Spleen (tissue), 11 donors: ENCODE data around the gene TAS1R1. TPM values are rescaled to one million over a fixed set of nuclear protein-coding genes. Genes with fewer than 3 reads are reported as not detected.

ENCODE experiments used
- DNase-seq: peaks from one replicate; pipeline ENCODE4 v3.0.0-alpha.2; 2020
- H3K27ac ChIP-seq, 8 donors: fragments of 200-600 bp; sonication (generic) in 7 of 8; 1 replicate in 4 of 8; 2 replicates in 4 of 8; pipeline versions ENCODE4 v1.5.0 to v1.8.0; 2016 to 2021; ENCODE audit warnings: inconsistent platforms in 4 of 8, mild to moderate bottlenecking in 4 of 8, moderate library complexity in 1 of 8
- H3K27me3 ChIP-seq, 7 donors: fragments of 200-600 bp; sonication (generic) in 6 of 7; replicated peaks in 1 of 7; 1 replicate in 4 of 7; 2 replicates in 3 of 7; pipeline versions ENCODE4 v1.5.0 to v1.8.0; 2016 to 2021; ENCODE audit warnings: inconsistent platforms in 3 of 7, mild to moderate bottlenecking in 1 of 7
- H3K36me3 ChIP-seq, 6 donors: fragments of 200-600 bp; sonication (generic) in 5 of 6; 1 replicate in 4 of 6; 2 replicates in 2 of 6; pipeline versions ENCODE4 v1.5.0 to v1.8.0; 2016 to 2021; ENCODE audit warnings: inconsistent platforms in 2 of 6
- H3K4me1 ChIP-seq, 6 donors: fragments of 200-600 bp; sonication (generic) in 5 of 6; 1 replicate in 3 of 6; 2 replicates in 3 of 6; pipeline versions ENCODE4 v1.5.0 to v1.8.0; 2016 to 2021; ENCODE audit warnings: inconsistent platforms in 3 of 6
- H3K4me3 ChIP-seq, 8 donors: fragments of 200-600 bp; sonication (generic) in 7 of 8; 1 replicate in 4 of 8; 2 replicates in 4 of 8; pipeline versions ENCODE4 v1.5.0 to v1.8.0; 2016 to 2021; ENCODE audit warnings: inconsistent platforms in 4 of 8, mild to moderate bottlenecking in 4 of 8, moderate library complexity in 2 of 8
- H3K9me3 ChIP-seq, 8 donors: fragments of 200-600 bp; sonication (generic) in 7 of 8; 1 replicate in 4 of 8; 2 replicates in 4 of 8; pipeline versions ENCODE4 v1.5.0 to v1.8.0; 2016 to 2021; ENCODE audit warnings: inconsistent platforms in 4 of 8
- POLR2A ChIP-seq, 3 donors: fragments of 450-650 bp; IDR thresholded peaks; one replicate each; pipeline ENCODE4 v1.5.1; 2017; ENCODE audit warnings: antibody characterized with exemption in 3 of 3, mild to moderate bottlenecking in 1 of 3
- POLR2AphosphoS5 ChIP-seq, 3 donors: sonication (generic); formaldehyde crosslinking; IDR thresholded peaks; one replicate each; pipeline ENCODE4 v1.5.1; 2017; ENCODE audit warnings: antibody characterized with exemption in 3 of 3
- WGBS, 5 donors: extraction: QIAGEN DNeasy Blood & Tissue Kit in 3 of 5; methylation state at CpG; one replicate each; pipeline versions ENCODE4 v1.1.5 to v1.1.7; 2013 to 2018; 5-methylcytosine and 5-hydroxymethylcytosine counted together
- intact Hi-C: fragments of 100-400 bp; cut with DNase I; formaldehyde crosslinking; loops from one replicate; pipeline ENCODE4 v1.15.0; 2023; ENCODE audit warnings: low total_unique reads
- polyA plus RNA-seq, 3 donors: library from polyadenylated mRNA; stranded (reverse); fragments of 200-250 nt; gene quantifications; one replicate each; pipeline ENCODE4 v1.2.1, GENCODE V29; 2013
- total RNA-seq, 7 donors: library from RNA; depleted of rRNA in 3 of 7; stranded (reverse); fragments of >200 nt in 3 of 7; fragmentation: NEBNext Ultra II Directional in 4 of 7; extraction: Animal tissue kit (Norgen Biotek cat#: 25700) in 4 of 7; gene quantifications; one replicate each; pipeline versions ENCODE4 v1.1.0 to v1.2.1, GENCODE V29; 2016 to 2021
- TF ChIP-seq, protein P1 (sequence below), 11 experiments: fragments of 200-600 bp in 7 of 11; fragments of 450-650 bp in 4 of 11; sonication (generic) in 4 of 11; IDR thresholded peaks in 8 of 11; conservative IDR thresholded peaks in 3 of 11; 1 replicate in 7 of 11; 2 replicates in 4 of 11; pipeline versions ENCODE4 v1.4.0 to v1.8.0; 2016 to 2021; ENCODE audit warnings: antibody characterized with exemption in 11 of 11, inconsistent platforms in 4 of 11, mild to moderate bottlenecking in 1 of 11
- donor health status: healthy with polysubstance abuse.
- donor health status: DM: no; HTN: no; CAD: no; lungs with moderate emphysema.
- donor health status: DM: no; HTN: no; CAD: no.
- donor health status: Bipolar disorder and iron deficiency.
- donor health status: healthy.
- donor health status: DM: no; HTN: no; CAD: no.
- donor health status: DM: yes; HTN: yes; CAD: no.

TAS1R1 gene
- total and polyA plus RNA-seq, 10 donors, result 0.09 to 0.88 (median 0.43) TPM

DNA sequence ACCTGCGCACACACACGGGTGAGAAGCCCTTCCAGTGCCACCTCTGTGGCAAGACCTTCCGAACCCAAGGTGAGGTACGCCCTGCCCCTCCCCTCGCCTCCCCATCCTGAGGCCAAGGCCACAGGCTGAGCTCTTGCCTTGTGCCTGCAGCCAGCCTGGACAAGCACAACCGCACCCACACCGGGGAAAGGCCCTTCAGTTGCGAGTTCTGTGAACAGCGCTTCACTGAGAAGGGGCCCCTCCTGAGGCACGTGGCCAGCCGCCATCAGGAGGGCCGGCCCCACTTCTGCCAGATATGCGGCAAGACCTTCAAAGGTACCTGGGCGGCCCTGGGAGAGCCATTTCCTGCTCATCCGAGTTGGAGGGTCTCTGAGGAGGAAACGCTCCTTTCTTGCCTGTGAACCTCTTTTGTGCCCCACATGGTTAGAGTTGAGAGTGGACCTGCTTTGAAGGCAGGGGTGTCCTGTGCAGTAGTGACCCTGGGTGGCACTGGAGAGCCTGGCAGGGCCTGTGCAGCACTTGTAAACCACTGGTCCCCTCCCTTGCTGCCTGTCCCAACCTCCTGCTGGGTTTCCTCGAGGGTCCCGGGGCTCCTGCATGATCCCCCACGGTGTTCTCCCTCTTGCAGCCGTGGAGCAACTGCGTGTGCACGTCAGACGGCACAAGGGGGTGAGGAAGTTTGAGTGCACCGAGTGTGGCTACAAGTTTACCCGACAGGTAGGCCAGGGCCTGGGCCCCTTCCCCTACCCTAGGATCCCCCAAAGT is 33.2 kb downstream of the TAS1R1 start:
- H3K4me3 ChIP-seq, result no peak overlapping the region
- H3K27me3 ChIP-seq, result no peaks in the 10 kb centered on the region
- H3K4me1 ChIP-seq, result peaks cover 13 to 99% (median 67%) of the 10 kb centered on the region in 6 donors
- intact Hi-C loops, result no loop called here
- peak overlapping the region in 2 of 8 donors; percentile 7 to 13 for H3K27ac ChIP-seq
- 79 to 87% (median 80%) methylated on average over 16 to 25 of the region's 25 CpGs for WGBS, 5 donors
- no peak for DNase-seq
- no peak for TF ChIP-seq POLR2A (IDR thresholded peaks at IDR 0.05)
- peak; percentile 15 to 71 (median 51) for TF ChIP-seq POLR2AphosphoS5 (IDR thresholded peaks at IDR 0.05)
- TF ChIP-seq, protein P1, sequence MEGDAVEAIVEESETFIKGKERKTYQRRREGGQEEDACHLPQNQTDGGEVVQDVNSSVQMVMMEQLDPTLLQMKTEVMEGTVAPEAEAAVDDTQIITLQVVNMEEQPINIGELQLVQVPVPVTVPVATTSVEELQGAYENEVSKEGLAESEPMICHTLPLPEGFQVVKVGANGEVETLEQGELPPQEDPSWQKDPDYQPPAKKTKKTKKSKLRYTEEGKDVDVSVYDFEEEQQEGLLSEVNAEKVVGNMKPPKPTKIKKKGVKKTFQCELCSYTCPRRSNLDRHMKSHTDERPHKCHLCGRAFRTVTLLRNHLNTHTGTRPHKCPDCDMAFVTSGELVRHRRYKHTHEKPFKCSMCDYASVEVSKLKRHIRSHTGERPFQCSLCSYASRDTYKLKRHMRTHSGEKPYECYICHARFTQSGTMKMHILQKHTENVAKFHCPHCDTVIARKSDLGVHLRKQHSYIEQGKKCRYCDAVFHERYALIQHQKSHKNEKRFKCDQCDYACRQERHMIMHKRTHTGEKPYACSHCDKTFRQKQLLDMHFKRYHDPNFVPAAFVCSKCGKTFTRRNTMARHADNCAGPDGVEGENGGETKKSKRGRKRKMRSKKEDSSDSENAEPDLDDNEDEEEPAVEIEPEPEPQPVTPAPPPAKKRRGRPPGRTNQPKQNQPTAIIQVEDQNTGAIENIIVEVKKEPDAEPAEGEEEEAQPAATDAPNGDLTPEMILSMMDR (IDR thresholded peaks at IDR 0.05 in 8 of 11, conservative IDR thresholded peaks at IDR 0.05 in 3 of 11), result no peak
- peaks cover 0 to 82% (median 49%) of the 10 kb centered on the region in 6 donors for H3K36me3 ChIP-seq
- no peaks in the 10 kb centered on the region for H3K9me3 ChIP-seq

DNA sequence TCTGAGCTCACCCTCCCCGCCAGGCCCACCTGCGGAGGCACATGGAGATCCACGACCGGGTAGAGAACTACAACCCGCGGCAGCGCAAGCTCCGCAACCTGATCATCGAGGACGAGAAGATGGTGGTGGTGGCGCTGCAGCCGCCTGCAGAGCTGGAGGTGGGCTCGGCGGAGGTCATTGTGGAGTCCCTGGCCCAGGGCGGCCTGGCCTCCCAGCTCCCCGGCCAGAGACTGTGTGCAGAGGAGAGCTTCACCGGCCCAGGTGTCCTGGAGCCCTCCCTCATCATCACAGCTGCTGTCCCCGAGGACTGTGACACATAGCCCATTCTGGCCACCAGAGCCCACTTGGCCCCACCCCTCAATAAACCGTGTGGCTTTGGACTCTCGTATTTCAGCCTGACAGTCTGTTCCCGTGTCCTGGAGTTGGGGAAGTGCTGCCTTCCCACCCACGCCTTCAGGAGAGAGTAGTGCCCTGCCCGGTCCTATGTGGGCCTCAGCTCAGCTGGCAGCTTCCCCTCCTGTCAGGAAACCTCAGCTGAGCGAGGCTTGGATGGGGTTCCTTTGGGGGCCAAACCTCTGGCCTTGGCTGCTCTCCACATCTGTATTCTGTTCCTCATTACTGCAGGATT is 33.9 kb downstream of the TAS1R1 start:
- DNase-seq, result no peak
- 40 to 80% (median 73%) methylated on average over 8 to 24 of the region's 24 CpGs for WGBS, 5 donors
- TF ChIP-seq POLR2AphosphoS5 (IDR thresholded peaks at IDR 0.05) (peak in 2 of 3 donors; percentile 13 to 66), POLR2A (IDR thresholded peaks at IDR 0.05) (no peak)
- TF ChIP-seq, protein P1 (IDR thresholded peaks at IDR 0.05 in 8 of 11, conservative IDR thresholded peaks at IDR 0.05 in 3 of 11), result no peak
- intact Hi-C loops, result no loop called here
- peaks cover 13 to 99% (median 67%) of the 10 kb centered on the region in 6 donors for H3K4me1 ChIP-seq
- peak overlapping the region in 2 of 8 donors; percentile 13 to 22 for H3K27ac ChIP-seq
- H3K36me3 ChIP-seq, result peaks cover 0 to 89% (median 56%) of the 10 kb centered on the region in 6 donors
- H3K9me3 ChIP-seq, result no peaks in the 10 kb centered on the region
- no peak overlapping the region for H3K4me3 ChIP-seq
- H3K27me3 ChIP-seq, result no peaks in the 10 kb centered on the region

DNA sequence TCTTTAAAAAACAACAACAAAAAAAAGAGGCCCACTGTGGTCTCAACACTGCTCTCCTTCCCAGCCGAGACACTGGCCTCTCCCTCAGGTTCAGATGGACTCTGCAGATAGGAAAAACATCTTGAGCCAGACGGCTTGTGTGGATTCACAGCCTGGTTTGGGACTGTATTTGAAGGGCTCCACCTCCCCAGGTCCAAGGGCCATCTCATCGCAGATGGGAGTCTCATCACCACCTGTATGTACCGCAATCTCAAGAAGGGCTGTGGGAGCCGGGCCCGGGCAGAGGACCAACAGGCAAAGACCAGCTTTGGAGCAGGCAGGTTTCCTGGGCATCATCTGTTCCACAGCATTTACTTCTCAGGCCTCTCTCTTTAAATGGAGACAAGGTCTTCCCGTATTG is 34.9 kb downstream of the TAS1R1 start:
- WGBS, 5 donors, result 91 to 97% (median 95%) methylated on average over 7 of the region's 7 CpGs
- no peak overlapping the region for H3K4me3 ChIP-seq
- TF ChIP-seq POLR2AphosphoS5 (IDR thresholded peaks at IDR 0.05), result no peak
- no peak for TF ChIP-seq POLR2A (IDR thresholded peaks at IDR 0.05)
- TF ChIP-seq, protein P1 (IDR thresholded peaks at IDR 0.05 in 8 of 11, conservative IDR thresholded peaks at IDR 0.05 in 3 of 11), result no peak
- no peaks in the 10 kb centered on the region for H3K27me3 ChIP-seq
- H3K4me1 ChIP-seq, result peaks cover 13 to 97% (median 62%) of the 10 kb centered on the region in 6 donors
- no peak for DNase-seq
- H3K36me3 ChIP-seq, result peaks cover 0 to 99% (median 65%) of the 10 kb centered on the region in 6 donors
- no peaks in the 10 kb centered on the region for H3K9me3 ChIP-seq
- intact Hi-C loops, result no loop called here
- H3K27ac ChIP-seq, result peak overlapping the region in 2 of 8 donors; percentile 66 to 79

DNA sequence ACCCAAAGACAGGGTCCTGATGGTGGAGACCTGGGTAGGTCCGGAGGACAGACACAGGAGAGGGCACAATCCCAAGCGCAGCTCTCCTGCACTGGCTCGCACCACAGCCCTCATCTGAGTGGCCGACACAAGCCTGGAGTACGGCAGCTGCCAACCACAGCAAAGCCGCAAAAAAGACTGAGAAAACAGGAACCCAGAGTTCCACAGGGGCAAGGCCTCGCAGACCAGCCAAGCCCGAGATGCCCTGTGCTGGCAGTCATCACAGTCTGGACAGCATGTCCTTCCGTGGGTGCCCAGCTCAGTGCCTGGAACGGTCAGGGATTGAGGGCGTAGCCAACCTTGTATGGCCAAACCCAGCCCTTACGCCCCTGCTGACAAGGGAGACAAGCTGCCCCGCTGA is 36.1 kb downstream of the TAS1R1 start:
- peak overlapping the region in 1 of 8 donors; percentile 1 for H3K4me3 ChIP-seq
- no peaks in the 10 kb centered on the region for H3K9me3 ChIP-seq
- intact Hi-C loops, result no loop called here
- TF ChIP-seq POLR2A (IDR thresholded peaks at IDR 0.05) (no peak), POLR2AphosphoS5 (IDR thresholded peaks at IDR 0.05) (peak; percentile 61 to 78 (median 77))
- TF ChIP-seq, protein P1 (IDR thresholded peaks at IDR 0.05 in 8 of 11, conservative IDR thresholded peaks at IDR 0.05 in 3 of 11), result no peak
- DNase-seq, result peak; percentile 88
- peak overlapping the region; percentile 43 to 79 (median 67) for H3K27ac ChIP-seq
- H3K4me1 ChIP-seq, result peaks cover 13 to 99% (median 66%) of the 10 kb centered on the region in 6 donors
- no peaks in the 10 kb centered on the region for H3K27me3 ChIP-seq
- peaks cover 0 to 100% (median 77%) of the 10 kb centered on the region in 6 donors for H3K36me3 ChIP-seq
- 14 to 36% (median 28%) methylated on average over 7 to 13 of the region's 13 CpGs for WGBS, 5 donors
